HK-2 (cell line): ENCODE measurements around the gene SHANK2.
A peak's percentile ranks its signal among the peaks of the same experiment; 100 is the strongest.

ENCODE experiments used
- DNase-seq: peaks from one replicate; pipeline ENCODE4 v3.0.0-alpha.2; 2018; ENCODE audit not compliant: unreplicated experiment

The SHANK2 gene

GRCh38 chr11:71222318-71223080 lies 29.9 kb downstream of the SHANK2 start:
- DNase-seq = no peak

- no peak for DNase-seq
Measured at GRCh38 chr11:71221821-71222220, 30.6 kb downstream of the SHANK2 start.

- DNase-seq = no peak
Measured at GRCh38 chr11:71221201-71221600, 31.2 kb downstream of the SHANK2 start.

GRCh38 chr11:71218789-71219499 lies 33.4 kb downstream of the SHANK2 start:
- DNase-seq = no peak

GRCh38 chr11:71215425-71215965 lies 36.9 kb downstream of the SHANK2 start:
- no peak for DNase-seq

GRCh38 chr11:71214553-71215424 lies 37.6 kb downstream of the SHANK2 start:
- no peak for DNase-seq

- DNase-seq = no peak
Measured at GRCh38 chr11:71213696-71214552, 38.5 kb downstream of the SHANK2 start.

GRCh38 chr11:71212871-71213559 lies 39.4 kb downstream of the SHANK2 start:
- no peak for DNase-seq

GRCh38 chr11:71211631-71212030 lies 40.7 kb downstream of the SHANK2 start:
- DNase-seq = no peak

GRCh38 chr11:71210861-71211260 lies 41.5 kb downstream of the SHANK2 start:
- DNase-seq = no peak

GRCh38 chr11:71209656-71210055 lies 42.7 kb downstream of the SHANK2 start:
- no peak for DNase-seq

GRCh38 chr11:71209181-71209580 lies 43.2 kb downstream of the SHANK2 start:
- no peak for DNase-seq

- DNase-seq = no peak
Measured at GRCh38 chr11:71208011-71208774, 44.2 kb downstream of the SHANK2 start.

- no peak for DNase-seq
Measured at GRCh38 chr11:71207563-71207962, 44.8 kb downstream of the SHANK2 start.

GRCh38 chr11:71206186-71206585 lies 46.2 kb downstream of the SHANK2 start:
- DNase-seq = peak; percentile 27

- DNase-seq = no peak
Measured at GRCh38 chr11:71204748-71205664, 47.4 kb downstream of the SHANK2 start.

GRCh38 chr11:71204294-71204693 lies 48.1 kb downstream of the SHANK2 start:
- DNase-seq = no peak

- no peak for DNase-seq
Measured at GRCh38 chr11:71203681-71204080, 48.7 kb downstream of the SHANK2 start.

GRCh38 chr11:71202966-71203365 lies 49.4 kb downstream of the SHANK2 start:
- DNase-seq = no peak
